HUDEP-2 (cell line): ENCODE data around the gene PALLD.

Experiments used
- DNase-seq, 76 experiments: peaks; one replicate each; lab custom pipeline; 2025; ENCODE audit not compliant: unreplicated experiment in 76 of 76; lab: John Stamatoyannopoulos, UW

The PALLD gene

GRCh38 chr4:168614281-168615057, 117.6 kb downstream of the PALLD start:
- no peak for DNase-seq

GRCh38 chr4:168615294-168616065, 118.6 kb downstream of the PALLD start:
- no peak for DNase-seq

- DNase-seq: no peak
Observed at GRCh38 chr4:168618577-168619265, 121.9 kb downstream of the PALLD start.

GRCh38 chr4:168619266-168619631, 122.4 kb downstream of the PALLD start:
- DNase-seq: no peak

- DNase-seq: no peak
Observed at GRCh38 chr4:168621806-168622589, 125.1 kb downstream of the PALLD start.

- DNase-seq: no peak
Observed at GRCh38 chr4:168622600-168622999, 125.7 kb downstream of the PALLD start.

- DNase-seq: no peak
Observed at GRCh38 chr4:168623011-168623410, 126.2 kb downstream of the PALLD start.

- DNase-seq: no peak
Observed at GRCh38 chr4:168623484-168623883, 126.6 kb downstream of the PALLD start.

- no peak for DNase-seq
Observed at GRCh38 chr4:168628251-168628650, 131.4 kb downstream of the PALLD start.

GRCh38 chr4:168629566-168629965, 132.7 kb downstream of the PALLD start:
- DNase-seq: no peak

- DNase-seq: no peak
Observed at GRCh38 chr4:168630445-168631187, 133.8 kb downstream of the PALLD start.

GRCh38 chr4:168631241-168632162, 134.7 kb downstream of the PALLD start:
- no peak for DNase-seq

- no peak for DNase-seq
Observed at GRCh38 chr4:168632301-168632725, 135.5 kb downstream of the PALLD start.

- DNase-seq: no peak
Observed at GRCh38 chr4:168633064-168633463, 136.2 kb downstream of the PALLD start.

GRCh38 chr4:168633496-168633895, 136.6 kb downstream of the PALLD start:
- no peak for DNase-seq

GRCh38 chr4:168634276-168634802, 137.5 kb downstream of the PALLD start:
- peak in 2 of 76 experiments; percentile 1 to 3 for DNase-seq

- no peak for DNase-seq
Observed at GRCh38 chr4:168636040-168636439, 139.2 kb downstream of the PALLD start.

GRCh38 chr4:168636506-168637196, 139.8 kb downstream of the PALLD start:
- DNase-seq: no peak
